ENCODE results near the gene MMP17.

GRCh38 chr12:131806674-131807073, 21.5 kb upstream of the MMP17 start:
- TF ChIP-seq POLR2AphosphoS5 (IDR thresholded peaks at IDR 0.05; ENCODE audit: low read depth, low read length) (no peak), FOXP2 (optimal IDR thresholded peaks at IDR 0.05; ENCODE audit: borderline replicate concordance, extremely low read depth, extremely low read length, insufficient read depth) (no peak), TAF1 (IDR thresholded peaks at IDR 0.05; ENCODE audit: borderline replicate concordance, insufficient read depth, low read length) (no peak)

Measured in PFSK-1 (cell line).